ENCODE measurements around the gene BBLN. TPM values are rescaled to one million over a fixed set of nuclear protein-coding genes. Genes with fewer than 3 reads are reported as not detected.

The BBLN gene
- 256 and 309 TPM in 2 replicates for total RNA-seq

GRCh38 chr9:128159784-128160602 is at the start of gene BBLN:
BBLN (plus strand) TSS chr9:128160265; CDS start chr9:128160408, 143 bp downstream.

GRCh38 chr9:128127568-128127989 is 32.5 kb upstream of the BBLN start, which contains the start of gene PTGES2:
PTGES2 (minus strand) TSS chr9:128127729; CDS start chr9:128127717, 12 bp downstream.

GRCh38 chr9:128149001-128149701 is 10.9 kb upstream of the BBLN start, which contains the start of gene LCN2:
LCN2 (plus strand) TSS chr9:128149453; CDS start chr9:128149526, 73 bp downstream.

GRCh38 chr9:128191406-128192046 is 31.5 kb downstream of the BBLN start, which contains the start of gene CIZ1:
CIZ1 (minus strand) TSS chr9:128191572; CDS start chr9:128190857, 715 bp downstream.

GRCh38 chr9:128203024-128203706 is 43.1 kb downstream of the BBLN start, which contains the start of gene DNM1:
DNM1 (plus strand) TSS chr9:128203379; CDS start chr9:128203471, 92 bp downstream.

Other genes starting within 250 kb of the BBLN start
- gene ST6GALNAC4, start 243.2 kb upstream of the BBLN start, total RNA-seq: 38.3 and 43.2 TPM in 2 replicates
- 0.71 and 1.2 TPM in 2 replicates for gene PIP5KL1, start 229.5 kb upstream of the BBLN start, total RNA-seq
- 17.5 and 30.6 TPM in 2 replicates for gene DPM2, start 222.4 kb upstream of the BBLN start, total RNA-seq
- 8.9 and 90.8 TPM in 2 replicates for gene EEIG1, start 179.3 kb upstream of the BBLN start, total RNA-seq
- 9.2 and 14.4 TPM in 2 replicates for gene NAIF1, start 92.9 kb upstream of the BBLN start, total RNA-seq
- 20.2 and 21.1 TPM in 2 replicates for gene SLC25A25, start 92.0 kb upstream of the BBLN start, total RNA-seq
- gene PTGES2, start 32.5 kb upstream of the BBLN start, total RNA-seq: 56.7 and 90.5 TPM in 2 replicates
- gene LCN2, start 10.8 kb upstream of the BBLN start, total RNA-seq: not detected in 2 replicates
- gene CIZ1, start 31.3 kb downstream of the BBLN start, total RNA-seq: 45.0 and 49.4 TPM in 2 replicates
- gene DNM1, start 43.1 kb downstream of the BBLN start, total RNA-seq: 1.4 and 5.2 TPM in 2 replicates
- 101 and 105 TPM in 2 replicates for gene GOLGA2, start 115.7 kb downstream of the BBLN start, total RNA-seq
- gene SWI5, start 116.0 kb downstream of the BBLN start, total RNA-seq: 57.1 and 57.4 TPM in 2 replicates
- gene TRUB2, start 162.2 kb downstream of the BBLN start, total RNA-seq: 14.0 and 23.9 TPM in 2 replicates
- gene COQ4, start 162.6 kb downstream of the BBLN start, total RNA-seq: 51.6 and 57.2 TPM in 2 replicates
- gene SLC27A4, start 180.3 kb downstream of the BBLN start, total RNA-seq: 16.1 and 19.9 TPM in 2 replicates
- gene URM1, start 211.1 kb downstream of the BBLN start, total RNA-seq: 40.6 and 45.3 TPM in 2 replicates